ENCODE measurements around the gene DVL1. TPM values are rescaled to one million over a fixed set of nuclear protein-coding genes. Genes with fewer than 3 reads are reported as not detected.
A peak's percentile ranks its signal among the peaks of the same experiment; 100 is the strongest.

The DVL1 gene
- total and polyA plus RNA-seq, 9 of the 15 experiments (the other 6 are each of a cell fraction or from before 2014, with no cell fraction given) = 0.62 to 135 (median 24.3) TPM

DNA sequence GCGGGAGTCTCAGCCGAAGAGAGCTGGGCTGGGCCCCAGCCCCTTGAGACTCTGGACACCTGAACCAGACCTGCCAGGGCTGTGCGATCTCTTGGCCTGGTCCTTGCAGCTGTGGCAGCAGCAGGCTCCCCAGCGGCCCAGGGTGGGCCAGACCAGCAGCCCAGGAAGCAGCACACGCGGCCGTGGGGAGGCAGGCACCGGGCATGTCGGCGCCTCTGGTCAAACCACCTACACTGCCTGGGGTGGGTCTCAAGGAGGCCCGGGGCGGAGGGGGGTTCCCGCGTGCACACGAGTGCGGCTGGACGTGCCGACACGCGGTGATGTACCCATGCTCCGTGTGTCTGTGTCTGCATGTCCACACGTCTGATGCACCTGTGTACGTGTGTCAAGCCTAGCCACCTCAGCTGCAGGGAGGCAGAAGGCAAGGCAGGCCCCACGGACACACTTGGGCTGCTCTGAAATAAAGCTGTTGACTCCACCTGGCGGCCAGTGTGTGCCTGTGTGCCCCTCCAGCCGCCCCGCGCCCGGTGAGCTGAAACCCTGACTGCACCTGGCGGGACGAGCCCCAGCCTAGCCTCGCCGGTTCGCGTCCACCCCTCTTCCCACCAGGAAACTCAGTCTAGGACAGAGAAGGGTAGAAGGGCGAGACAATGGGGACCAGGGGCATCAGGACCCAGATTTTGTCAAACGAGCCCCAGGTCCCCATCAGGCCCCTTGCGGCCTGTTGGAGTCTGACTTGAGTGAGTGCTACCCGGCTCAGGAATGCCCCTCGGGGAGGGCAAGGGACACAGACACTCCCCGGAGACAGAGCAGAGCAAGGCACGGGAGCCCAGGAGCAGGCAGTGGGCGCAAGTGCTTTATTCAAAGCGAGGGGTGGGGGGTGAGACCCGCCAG, 57.4 kb downstream of the DVL1 start (continued):
- TF ChIP-seq RAD21 (CRISPR knock-in tag; conservative IDR thresholded peaks at IDR 0.05 in 1 of 2, IDR thresholded peaks at IDR 0.05 in 1 of 2) (peak in 1 of 2 experiments; percentile 83; a peak in 2 of 4 replicates), ZFX (CRISPR knock-in tag; IDR thresholded peaks at IDR 0.05) (peak; percentile 30; the same call in 1 of the 2 replicates), NFRKB (IDR thresholded peaks at IDR 0.05; ENCODE audit: low read depth) (no peak), SRSF1 (IDR thresholded peaks at IDR 0.05; ENCODE audit: low read depth, low read length) (no peak), BCL6 (CRISPR knock-in tag; IDR thresholded peaks at IDR 0.05) (no peak), ZNF184 (CRISPR knock-in tag; IDR thresholded peaks at IDR 0.05) (no peak), RFX5 (IDR thresholded peaks at IDR 0.05; ENCODE audit: low read depth, low read length) (no peak), CBFA2T2 (conservative IDR thresholded peaks at IDR 0.05) (no peak; the same call in 1 of the 2 replicates), ZFPM2 (CRISPR knock-in tag; IDR thresholded peaks at IDR 0.05) (no peak), HDAC2 (IDR thresholded peaks at IDR 0.05) (no peak), TAF7 (tag; IDR thresholded peaks at IDR 0.05) (no peak), FOXM1 (IDR thresholded peaks at IDR 0.05; ENCODE audit: low read depth) (no peak), FOXM1 (CRISPR knock-in tag; IDR thresholded peaks at IDR 0.05; ENCODE audit: low read depth) (0 out of 2 replicates have a peak, but pooled peaks have one; percentile 73), GABPB1 (CRISPR knock-in tag; IDR thresholded peaks at IDR 0.05) (no peak), TSC22D4 (tag; IDR thresholded peaks at IDR 0.05) (no peak), TAL1 (IDR thresholded peaks at IDR 0.05) (no peak), ZNF311 (CRISPR knock-in tag; IDR thresholded peaks at IDR 0.05) (no peak), ZNF75A (CRISPR knock-in tag; IDR thresholded peaks at IDR 0.05) (no peak)
- TF ChIP-seq, protein P1, sequence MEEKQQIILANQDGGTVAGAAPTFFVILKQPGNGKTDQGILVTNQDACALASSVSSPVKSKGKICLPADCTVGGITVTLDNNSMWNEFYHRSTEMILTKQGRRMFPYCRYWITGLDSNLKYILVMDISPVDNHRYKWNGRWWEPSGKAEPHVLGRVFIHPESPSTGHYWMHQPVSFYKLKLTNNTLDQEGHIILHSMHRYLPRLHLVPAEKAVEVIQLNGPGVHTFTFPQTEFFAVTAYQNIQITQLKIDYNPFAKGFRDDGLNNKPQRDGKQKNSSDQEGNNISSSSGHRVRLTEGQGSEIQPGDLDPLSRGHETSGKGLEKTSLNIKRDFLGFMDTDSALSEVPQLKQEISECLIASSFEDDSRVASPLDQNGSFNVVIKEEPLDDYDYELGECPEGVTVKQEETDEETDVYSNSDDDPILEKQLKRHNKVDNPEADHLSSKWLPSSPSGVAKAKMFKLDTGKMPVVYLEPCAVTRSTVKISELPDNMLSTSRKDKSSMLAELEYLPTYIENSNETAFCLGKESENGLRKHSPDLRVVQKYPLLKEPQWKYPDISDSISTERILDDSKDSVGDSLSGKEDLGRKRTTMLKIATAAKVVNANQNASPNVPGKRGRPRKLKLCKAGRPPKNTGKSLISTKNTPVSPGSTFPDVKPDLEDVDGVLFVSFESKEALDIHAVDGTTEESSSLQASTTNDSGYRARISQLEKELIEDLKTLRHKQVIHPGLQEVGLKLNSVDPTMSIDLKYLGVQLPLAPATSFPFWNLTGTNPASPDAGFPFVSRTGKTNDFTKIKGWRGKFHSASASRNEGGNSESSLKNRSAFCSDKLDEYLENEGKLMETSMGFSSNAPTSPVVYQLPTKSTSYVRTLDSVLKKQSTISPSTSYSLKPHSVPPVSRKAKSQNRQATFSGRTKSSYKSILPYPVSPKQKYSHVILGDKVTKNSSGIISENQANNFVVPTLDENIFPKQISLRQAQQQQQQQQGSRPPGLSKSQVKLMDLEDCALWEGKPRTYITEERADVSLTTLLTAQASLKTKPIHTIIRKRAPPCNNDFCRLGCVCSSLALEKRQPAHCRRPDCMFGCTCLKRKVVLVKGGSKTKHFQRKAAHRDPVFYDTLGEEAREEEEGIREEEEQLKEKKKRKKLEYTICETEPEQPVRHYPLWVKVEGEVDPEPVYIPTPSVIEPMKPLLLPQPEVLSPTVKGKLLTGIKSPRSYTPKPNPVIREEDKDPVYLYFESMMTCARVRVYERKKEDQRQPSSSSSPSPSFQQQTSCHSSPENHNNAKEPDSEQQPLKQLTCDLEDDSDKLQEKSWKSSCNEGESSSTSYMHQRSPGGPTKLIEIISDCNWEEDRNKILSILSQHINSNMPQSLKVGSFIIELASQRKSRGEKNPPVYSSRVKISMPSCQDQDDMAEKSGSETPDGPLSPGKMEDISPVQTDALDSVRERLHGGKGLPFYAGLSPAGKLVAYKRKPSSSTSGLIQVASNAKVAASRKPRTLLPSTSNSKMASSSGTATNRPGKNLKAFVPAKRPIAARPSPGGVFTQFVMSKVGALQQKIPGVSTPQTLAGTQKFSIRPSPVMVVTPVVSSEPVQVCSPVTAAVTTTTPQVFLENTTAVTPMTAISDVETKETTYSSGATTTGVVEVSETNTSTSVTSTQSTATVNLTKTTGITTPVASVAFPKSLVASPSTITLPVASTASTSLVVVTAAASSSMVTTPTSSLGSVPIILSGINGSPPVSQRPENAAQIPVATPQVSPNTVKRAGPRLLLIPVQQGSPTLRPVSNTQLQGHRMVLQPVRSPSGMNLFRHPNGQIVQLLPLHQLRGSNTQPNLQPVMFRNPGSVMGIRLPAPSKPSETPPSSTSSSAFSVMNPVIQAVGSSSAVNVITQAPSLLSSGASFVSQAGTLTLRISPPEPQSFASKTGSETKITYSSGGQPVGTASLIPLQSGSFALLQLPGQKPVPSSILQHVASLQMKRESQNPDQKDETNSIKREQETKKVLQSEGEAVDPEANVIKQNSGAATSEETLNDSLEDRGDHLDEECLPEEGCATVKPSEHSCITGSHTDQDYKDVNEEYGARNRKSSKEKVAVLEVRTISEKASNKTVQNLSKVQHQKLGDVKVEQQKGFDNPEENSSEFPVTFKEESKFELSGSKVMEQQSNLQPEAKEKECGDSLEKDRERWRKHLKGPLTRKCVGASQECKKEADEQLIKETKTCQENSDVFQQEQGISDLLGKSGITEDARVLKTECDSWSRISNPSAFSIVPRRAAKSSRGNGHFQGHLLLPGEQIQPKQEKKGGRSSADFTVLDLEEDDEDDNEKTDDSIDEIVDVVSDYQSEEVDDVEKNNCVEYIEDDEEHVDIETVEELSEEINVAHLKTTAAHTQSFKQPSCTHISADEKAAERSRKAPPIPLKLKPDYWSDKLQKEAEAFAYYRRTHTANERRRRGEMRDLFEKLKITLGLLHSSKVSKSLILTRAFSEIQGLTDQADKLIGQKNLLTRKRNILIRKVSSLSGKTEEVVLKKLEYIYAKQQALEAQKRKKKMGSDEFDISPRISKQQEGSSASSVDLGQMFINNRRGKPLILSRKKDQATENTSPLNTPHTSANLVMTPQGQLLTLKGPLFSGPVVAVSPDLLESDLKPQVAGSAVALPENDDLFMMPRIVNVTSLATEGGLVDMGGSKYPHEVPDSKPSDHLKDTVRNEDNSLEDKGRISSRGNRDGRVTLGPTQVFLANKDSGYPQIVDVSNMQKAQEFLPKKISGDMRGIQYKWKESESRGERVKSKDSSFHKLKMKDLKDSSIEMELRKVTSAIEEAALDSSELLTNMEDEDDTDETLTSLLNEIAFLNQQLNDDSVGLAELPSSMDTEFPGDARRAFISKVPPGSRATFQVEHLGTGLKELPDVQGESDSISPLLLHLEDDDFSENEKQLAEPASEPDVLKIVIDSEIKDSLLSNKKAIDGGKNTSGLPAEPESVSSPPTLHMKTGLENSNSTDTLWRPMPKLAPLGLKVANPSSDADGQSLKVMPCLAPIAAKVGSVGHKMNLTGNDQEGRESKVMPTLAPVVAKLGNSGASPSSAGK (IDR thresholded peaks at IDR 0.05) = no peak
